Ishikawa (cell line): ENCODE results near the gene ZFP69B.

Experiments used
- FOXM1 ChIP-seq: IDR thresholded peaks from 2 replicates; pipeline ENCODE4 v1.6.1; 2012; ENCODE audit warnings: low read depth, borderline replicate concordance
- YY1 ChIP-seq: IDR thresholded peaks from 2 replicates; pipeline ENCODE4 v1.6.1; 2012; ENCODE audit warnings: low read depth
- ZBTB7A ChIP-seq: IDR thresholded peaks from 2 replicates; pipeline ENCODE4 v1.6.1; 2012; ENCODE audit warnings: low read depth
- TF ChIP-seq, protein P1 (sequence below): IDR thresholded peaks from 2 replicates; pipeline ENCODE4 v1.6.1; 2012

GRCh38 chr1:40450495-40451237, 390 bp downstream of the ZFP69B start:
- TF ChIP-seq FOXM1 (no peak), YY1 (no peak), ZBTB7A (no peak)
- TF ChIP-seq, protein P1, sequence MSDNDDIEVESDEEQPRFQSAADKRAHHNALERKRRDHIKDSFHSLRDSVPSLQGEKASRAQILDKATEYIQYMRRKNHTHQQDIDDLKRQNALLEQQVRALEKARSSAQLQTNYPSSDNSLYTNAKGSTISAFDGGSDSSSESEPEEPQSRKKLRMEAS, result no peak
